Measurements from ENCODE around the gene SMYD3.

GRCh38 chr1:245872475-245872874, 634.6 kb downstream of the SMYD3 start:
- TF ChIP-seq FOXK2 (IDR thresholded peaks at IDR 0.05) (no peak), L3MBTL2 (conservative IDR thresholded peaks at IDR 0.05) (no peak), NFRKB (IDR thresholded peaks at IDR 0.05) (no peak), TARDBP (IDR thresholded peaks at IDR 0.05) (no peak), HDGF (IDR thresholded peaks at IDR 0.05; ENCODE audit: borderline replicate concordance) (no peak), ELF4 (IDR thresholded peaks at IDR 0.05) (no peak), SP1 (IDR thresholded peaks at IDR 0.05) (no peak), ARNT (IDR thresholded peaks at IDR 0.05) (no peak), BHLHE40 (IDR thresholded peaks at IDR 0.05; ENCODE audit: borderline replicate concordance) (no peak), LEF1 (IDR thresholded peaks at IDR 0.05; ENCODE audit: borderline replicate concordance) (no peak), FOXM1 (IDR thresholded peaks at IDR 0.05; ENCODE audit: borderline replicate concordance) (no peak), ZNF384 (IDR thresholded peaks at IDR 0.05) (no peak)

Measured in HEK293T (cell line).